Activated naive CD4-positive, alpha-beta T cell treated with anti-CD3 and anti-CD28 coated beads, Interleukin-2, amount 50 U/mL, for 24 hours (primary cell): Measurements from ENCODE around the gene DLST.

ENCODE experiments used
- H3K27ac Mint-ChIP-seq: one replicate; pipeline ENCODE4 v1.8.0; 2021; ENCODE audit warnings: mild to moderate bottlenecking, mixed read lengths
- H3K27me3 Mint-ChIP-seq: one replicate; pipeline ENCODE4 v1.8.0; 2021; ENCODE audit warnings: mixed read lengths
- H3K36me3 Mint-ChIP-seq: one replicate; pipeline ENCODE4 v1.8.0; 2021; ENCODE audit warnings: mixed read lengths
- H3K4me1 Mint-ChIP-seq: one replicate; pipeline ENCODE4 v1.8.0; 2021; ENCODE audit warnings: mixed read lengths
- H3K4me3 Mint-ChIP-seq: one replicate; pipeline ENCODE4 v1.8.0; 2021; ENCODE audit warnings: mild to moderate bottlenecking, mixed read lengths
- H3K9me3 Mint-ChIP-seq: one replicate; pipeline ENCODE4 v1.8.0; 2021; ENCODE audit warnings: mixed read lengths

The DLST gene

DNA sequence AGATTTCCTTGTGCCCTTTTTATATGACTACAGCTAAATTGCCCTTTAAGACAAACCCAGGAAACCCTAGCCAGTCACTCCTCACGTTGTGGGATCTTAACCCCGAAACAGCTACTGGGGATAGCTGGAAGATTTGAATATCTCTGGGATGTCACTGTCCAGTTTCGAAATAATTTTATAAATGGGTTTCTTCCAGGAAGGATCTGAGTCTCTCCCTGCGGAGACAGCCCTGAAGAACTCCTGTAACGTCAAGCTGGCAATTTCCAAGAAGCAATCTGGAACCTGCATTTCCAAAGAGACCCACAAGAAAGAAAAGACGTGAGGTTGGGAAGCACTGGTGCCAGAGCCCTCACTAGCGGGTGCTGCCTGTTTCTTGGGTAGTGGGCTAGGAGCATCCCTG is 26.7 kb upstream of the DLST start:
- peaks cover 31% of the 10 kb centered on the region for H3K4me1 Mint-ChIP-seq
- no peak overlapping the region for H3K4me3 Mint-ChIP-seq
- no peaks in the 10 kb centered on the region for H3K36me3 Mint-ChIP-seq
- H3K27ac Mint-ChIP-seq: no peak overlapping the region
- no peaks in the 10 kb centered on the region for H3K27me3 Mint-ChIP-seq
- H3K9me3 Mint-ChIP-seq: no peaks in the 10 kb centered on the region

DNA sequence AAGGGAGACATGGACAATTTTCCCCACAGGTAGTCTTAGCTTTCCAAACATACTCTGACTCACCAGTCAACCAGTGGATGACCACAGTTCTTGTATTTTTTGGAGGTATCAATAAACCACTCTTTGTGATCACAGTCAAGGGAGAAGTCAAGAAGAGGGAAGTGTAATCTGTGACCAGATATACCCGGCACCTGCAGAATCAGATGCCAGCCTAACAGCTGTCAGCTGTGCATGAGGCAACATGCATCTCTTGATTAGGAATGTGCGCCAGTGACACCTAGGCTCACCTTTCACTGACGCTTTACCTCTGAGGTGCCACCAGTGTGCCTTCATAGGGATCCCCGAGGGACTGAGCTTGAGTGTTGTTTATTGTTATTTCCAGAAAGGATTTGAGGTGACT is 25.8 kb upstream of the DLST start:
- H3K27ac Mint-ChIP-seq: peak overlapping the region; percentile 88
- peaks cover 37% of the 10 kb centered on the region for H3K4me1 Mint-ChIP-seq
- no peaks in the 10 kb centered on the region for H3K27me3 Mint-ChIP-seq
- H3K36me3 Mint-ChIP-seq: no peaks in the 10 kb centered on the region
- H3K4me3 Mint-ChIP-seq: no peak overlapping the region
- no peaks in the 10 kb centered on the region for H3K9me3 Mint-ChIP-seq

DNA sequence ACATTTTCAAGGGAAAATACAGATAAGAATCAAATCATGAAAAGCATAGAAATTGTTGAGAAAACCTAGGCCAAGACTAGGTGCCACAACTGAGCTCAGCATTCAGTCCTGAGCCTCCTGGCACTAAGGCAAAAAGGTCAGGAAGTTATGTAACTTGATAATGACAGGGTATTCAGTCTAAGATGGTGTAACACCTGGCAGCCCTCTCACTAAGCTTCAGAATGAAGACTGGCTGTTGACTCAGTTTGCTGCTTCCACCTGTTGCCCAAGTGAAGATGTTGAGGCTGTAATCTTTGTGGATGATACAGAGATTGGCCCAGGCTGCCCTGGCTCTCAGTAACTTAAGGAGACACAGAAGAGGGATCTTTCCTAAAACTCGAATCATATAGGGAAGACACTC is 25.4 kb upstream of the DLST start:
- H3K9me3 Mint-ChIP-seq: no peaks in the 10 kb centered on the region
- no peak overlapping the region for H3K4me3 Mint-ChIP-seq
- no peaks in the 10 kb centered on the region for H3K27me3 Mint-ChIP-seq
- no peaks in the 10 kb centered on the region for H3K36me3 Mint-ChIP-seq
- peaks cover 39% of the 10 kb centered on the region for H3K4me1 Mint-ChIP-seq
- no peak overlapping the region for H3K27ac Mint-ChIP-seq

DNA sequence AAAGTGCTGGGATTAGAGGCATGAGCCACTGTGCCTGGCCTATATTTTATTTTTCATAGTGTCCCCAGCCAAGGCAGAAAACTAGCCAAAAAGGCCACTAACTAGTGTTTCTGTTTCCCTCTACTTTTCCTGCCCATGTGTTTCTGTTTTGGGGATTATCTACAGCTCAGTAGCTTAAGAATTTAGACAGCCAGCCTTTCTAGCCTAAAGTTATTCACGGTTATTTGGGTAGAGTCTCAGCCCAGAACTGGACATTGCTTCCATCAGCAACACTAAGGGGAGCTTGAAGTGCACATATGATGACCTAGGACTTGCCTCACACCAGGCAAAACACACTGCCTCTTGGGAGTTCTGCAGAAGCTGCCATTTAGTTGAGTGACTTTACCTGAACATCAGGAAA is 23.7 kb upstream of the DLST start:
- H3K4me1 Mint-ChIP-seq: peaks cover 30% of the 10 kb centered on the region
- no peaks in the 10 kb centered on the region for H3K27me3 Mint-ChIP-seq
- H3K36me3 Mint-ChIP-seq: no peaks in the 10 kb centered on the region
- H3K4me3 Mint-ChIP-seq: no peak overlapping the region
- H3K9me3 Mint-ChIP-seq: no peaks in the 10 kb centered on the region
- no peak overlapping the region for H3K27ac Mint-ChIP-seq

DNA sequence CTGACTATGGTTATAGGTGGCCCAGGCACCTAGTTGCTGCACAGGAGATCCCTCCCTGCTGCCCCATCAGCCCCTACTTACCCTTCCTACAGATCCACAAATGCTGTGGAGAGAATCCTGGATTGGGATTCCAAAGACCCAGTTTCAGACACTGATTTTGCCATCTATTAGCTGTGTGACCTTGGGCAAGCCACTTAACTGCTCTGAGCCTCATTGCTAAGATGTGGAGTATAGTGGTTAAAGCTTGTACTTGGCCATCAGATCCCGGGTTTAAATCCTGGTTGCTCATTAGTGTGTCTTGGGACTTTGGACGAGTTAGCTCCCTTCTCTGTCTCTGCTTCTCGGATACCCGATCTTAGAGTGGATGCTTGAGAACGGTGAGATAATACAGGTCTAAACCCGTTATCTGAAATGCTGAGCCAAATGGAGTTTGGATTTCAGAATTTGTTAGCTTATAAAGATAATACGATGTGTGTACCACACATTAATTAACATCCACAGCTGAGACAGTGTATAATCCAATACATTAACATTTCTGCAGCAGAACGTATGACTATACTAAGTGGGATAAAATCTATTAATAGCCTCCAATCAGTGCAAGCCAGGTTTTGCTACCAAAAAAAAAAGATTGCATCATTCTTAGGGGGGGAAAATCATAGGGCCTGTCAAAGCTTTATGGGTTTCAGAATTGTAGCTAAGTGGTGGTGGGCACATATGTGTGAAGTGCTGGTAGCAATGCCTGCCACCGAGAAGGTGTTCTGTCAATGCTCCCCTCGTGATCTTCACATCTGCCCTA is 21.8 kb upstream of the DLST start:
- no peak overlapping the region for H3K4me3 Mint-ChIP-seq
- H3K9me3 Mint-ChIP-seq: no peaks in the 10 kb centered on the region
- no peaks in the 10 kb centered on the region for H3K36me3 Mint-ChIP-seq
- H3K27me3 Mint-ChIP-seq: no peaks in the 10 kb centered on the region
- no peak overlapping the region for H3K27ac Mint-ChIP-seq
- H3K4me1 Mint-ChIP-seq: peaks cover 15% of the 10 kb centered on the region

DNA sequence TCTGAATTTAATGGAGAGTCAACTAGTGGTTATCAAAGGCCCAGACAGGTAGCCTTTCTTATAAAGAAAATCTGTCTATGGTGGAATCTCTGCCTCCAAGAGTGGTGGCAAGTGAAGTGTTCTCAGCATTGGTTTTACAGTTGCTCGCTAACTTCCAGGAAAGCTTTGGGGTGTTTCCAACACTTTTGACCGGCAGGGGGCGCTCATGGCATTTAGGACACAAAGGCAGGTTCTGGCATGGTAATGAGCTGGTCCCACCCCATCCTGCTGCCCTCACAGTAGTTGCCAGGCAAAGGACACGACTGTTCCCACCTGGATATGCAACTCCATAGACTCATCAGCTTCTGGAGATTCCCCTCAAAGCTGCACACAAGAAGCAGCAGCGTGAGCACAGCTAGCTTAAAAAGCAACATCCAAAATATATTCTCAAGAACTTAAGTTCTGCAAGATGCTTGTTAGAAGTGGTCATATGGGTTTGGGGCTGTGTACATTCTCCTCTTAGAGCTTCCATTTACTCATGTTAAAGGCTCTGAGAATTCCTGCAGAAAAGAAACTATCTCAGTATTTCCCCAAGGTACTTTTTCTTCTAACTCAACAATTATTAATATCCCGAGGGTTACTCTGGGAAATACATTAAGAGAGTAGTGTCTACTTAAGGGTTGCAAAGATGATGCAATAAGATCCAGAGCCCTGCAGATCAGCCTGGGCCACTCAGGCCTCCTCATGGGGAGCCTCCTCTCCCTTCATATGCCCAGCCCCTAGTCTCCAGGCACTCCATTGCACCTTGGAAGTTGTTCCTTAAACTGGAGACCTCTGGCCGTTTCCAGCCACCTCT is 20.6 kb upstream of the DLST start:
- Mint-ChIP-seq H3K4me1 (peaks cover 9% of the 10 kb centered on the region), H3K36me3 (no peaks in the 10 kb centered on the region), H3K27ac (no peak overlapping the region), H3K4me3 (no peak overlapping the region), H3K27me3 (no peaks in the 10 kb centered on the region), H3K9me3 (no peaks in the 10 kb centered on the region)

DNA sequence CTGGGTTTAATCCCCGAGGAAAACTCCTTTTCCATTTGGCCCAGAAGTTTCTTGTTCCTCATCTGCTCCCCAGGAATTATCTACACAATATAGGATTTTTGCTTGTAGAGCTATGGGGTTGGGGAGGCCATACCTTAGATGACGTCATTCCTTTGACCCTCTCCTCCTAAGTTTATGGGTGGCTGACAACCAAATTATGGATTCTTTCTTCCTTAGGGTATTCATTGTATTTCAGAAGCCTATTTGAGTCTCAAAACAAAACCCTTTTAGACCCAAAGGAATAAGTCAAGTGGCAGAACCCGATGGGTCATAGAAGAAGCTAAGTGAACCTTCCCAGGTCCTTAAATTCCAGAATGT is 20.0 kb upstream of the DLST start:
- H3K4me1 Mint-ChIP-seq: peaks cover 15% of the 10 kb centered on the region
- H3K36me3 Mint-ChIP-seq: no peaks in the 10 kb centered on the region
- no peaks in the 10 kb centered on the region for H3K9me3 Mint-ChIP-seq
- no peaks in the 10 kb centered on the region for H3K27me3 Mint-ChIP-seq
- no peak overlapping the region for H3K4me3 Mint-ChIP-seq
- H3K27ac Mint-ChIP-seq: no peak overlapping the region

DNA sequence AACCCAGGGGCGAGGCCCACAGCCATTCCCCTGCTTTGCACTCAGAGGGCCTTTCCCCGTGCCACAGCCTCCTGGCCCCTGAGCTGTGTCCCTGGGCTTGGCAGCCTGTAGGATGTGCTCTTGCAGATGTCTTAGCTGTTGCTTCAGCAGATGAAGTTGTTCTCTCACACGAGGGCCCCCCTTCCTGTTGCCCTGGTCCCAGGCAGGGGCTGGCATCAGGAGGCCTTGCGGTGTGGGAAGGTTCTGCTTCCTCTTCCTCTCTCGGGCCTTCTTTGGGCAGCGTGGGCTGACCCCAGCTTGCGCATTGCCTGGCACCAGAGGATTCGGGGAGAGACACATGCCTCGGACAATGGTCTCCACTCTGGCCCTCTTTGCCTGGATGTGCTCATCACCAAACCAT is 18.4 kb upstream of the DLST start:
- Mint-ChIP-seq H3K27me3 (no peaks in the 10 kb centered on the region), H3K4me3 (no peak overlapping the region), H3K36me3 (no peaks in the 10 kb centered on the region), H3K9me3 (no peaks in the 10 kb centered on the region), H3K27ac (no peak overlapping the region), H3K4me1 (peaks cover 30% of the 10 kb centered on the region)

DNA sequence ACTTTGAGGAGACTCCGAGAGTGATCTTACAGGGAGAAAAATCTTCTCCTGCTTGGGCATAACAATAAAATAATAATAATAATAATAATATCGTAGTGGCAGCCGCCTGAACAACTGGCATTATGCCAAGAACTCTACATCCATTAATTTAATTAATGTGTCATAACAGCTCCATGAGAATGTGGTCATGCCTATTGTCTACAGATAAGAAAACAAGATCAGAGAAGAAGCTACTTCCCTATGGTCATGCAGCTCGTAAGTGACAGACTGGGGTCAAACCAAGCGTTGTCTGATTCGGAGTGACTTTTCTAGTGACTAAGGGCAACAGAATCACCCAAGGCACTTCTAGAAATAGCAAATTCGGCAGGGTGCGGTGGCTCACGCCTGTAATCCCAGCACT is 17.5 kb upstream of the DLST start:
- Mint-ChIP-seq H3K36me3 (no peaks in the 10 kb centered on the region), H3K27me3 (no peaks in the 10 kb centered on the region), H3K4me3 (no peak overlapping the region), H3K9me3 (no peaks in the 10 kb centered on the region), H3K27ac (no peak overlapping the region), H3K4me1 (peaks cover 35% of the 10 kb centered on the region)

DNA sequence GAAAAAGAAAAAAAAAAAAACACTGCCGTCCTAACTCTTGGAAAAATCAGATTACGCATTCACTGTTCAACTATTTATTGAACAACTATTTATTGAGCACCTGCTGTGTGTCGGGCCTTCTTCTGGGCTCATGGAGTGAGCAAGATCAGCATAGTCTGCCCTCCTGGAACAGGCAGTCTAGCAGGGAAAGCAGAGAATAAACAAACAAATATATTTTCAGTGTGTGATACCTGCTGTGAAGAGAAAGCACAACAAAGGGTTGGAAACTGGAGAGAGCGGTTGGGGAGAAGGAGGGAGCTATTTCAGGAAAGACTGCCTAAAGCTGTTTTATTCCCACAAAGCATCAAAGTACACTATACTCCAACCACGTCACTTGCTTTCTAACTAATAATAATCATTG is 16.6 kb upstream of the DLST start:
- no peaks in the 10 kb centered on the region for H3K36me3 Mint-ChIP-seq
- no peaks in the 10 kb centered on the region for H3K9me3 Mint-ChIP-seq
- no peak overlapping the region for H3K4me3 Mint-ChIP-seq
- peaks cover 35% of the 10 kb centered on the region for H3K4me1 Mint-ChIP-seq
- H3K27ac Mint-ChIP-seq: peak overlapping the region; percentile 84
- H3K27me3 Mint-ChIP-seq: no peaks in the 10 kb centered on the region

DNA sequence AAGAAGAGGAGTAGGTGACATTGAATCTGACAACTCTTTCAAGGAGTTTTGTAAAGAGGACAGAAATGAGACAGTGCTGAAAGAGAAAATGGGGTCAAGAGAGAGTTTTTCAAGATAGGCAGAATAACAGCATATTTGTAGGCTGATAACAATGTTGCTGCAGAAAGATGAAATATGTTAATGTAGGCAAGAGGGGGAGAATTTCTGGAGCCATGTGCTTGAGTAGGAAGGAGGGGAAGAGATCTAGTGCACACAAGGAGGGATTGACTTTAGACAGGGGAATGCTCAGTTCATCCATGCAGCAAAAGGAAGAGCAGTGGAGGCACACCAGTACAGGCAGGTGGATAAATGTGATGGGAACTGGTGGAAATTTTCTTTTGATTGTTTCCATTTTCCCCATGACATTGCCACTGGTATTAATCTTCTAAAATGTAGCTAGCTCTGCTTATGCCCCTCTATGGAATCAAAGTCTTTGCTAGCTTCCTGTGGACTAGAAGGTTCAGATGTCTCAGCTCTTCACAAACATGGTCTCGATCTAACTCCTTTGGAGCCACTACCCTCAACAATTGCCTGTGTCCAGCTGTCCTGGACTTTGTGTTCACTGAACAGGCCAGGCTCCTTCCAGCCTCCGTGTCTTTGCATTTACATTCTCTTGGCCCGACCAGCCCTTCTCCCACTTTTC is 14.9 kb upstream of the DLST start:
- H3K4me3 Mint-ChIP-seq: peak overlapping the region; percentile 50
- H3K36me3 Mint-ChIP-seq: no peaks in the 10 kb centered on the region
- H3K27ac Mint-ChIP-seq: peak overlapping the region; percentile 76
- no peaks in the 10 kb centered on the region for H3K9me3 Mint-ChIP-seq
- peaks cover 27% of the 10 kb centered on the region for H3K4me1 Mint-ChIP-seq
- H3K27me3 Mint-ChIP-seq: no peaks in the 10 kb centered on the region

DNA sequence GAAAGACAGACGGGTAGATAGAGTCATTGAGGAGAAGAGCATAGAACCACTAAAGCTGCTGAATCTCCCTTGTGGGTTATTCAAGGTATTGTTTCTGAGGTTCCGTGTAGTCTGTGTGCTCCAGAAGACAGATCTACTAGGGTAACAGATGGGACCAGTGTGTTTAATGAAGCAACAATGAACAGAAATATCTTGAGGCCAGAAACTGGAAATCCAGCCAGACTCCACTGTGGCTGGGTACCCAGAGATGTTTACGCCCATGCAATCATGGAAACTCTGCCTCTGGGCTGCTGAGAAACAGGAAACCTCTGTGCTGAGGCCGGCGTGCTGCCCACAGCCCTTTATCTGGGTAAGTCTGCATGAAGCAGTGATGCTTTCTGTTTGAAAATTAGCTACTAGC is 14.0 kb upstream of the DLST start:
- H3K4me1 Mint-ChIP-seq: peaks cover 27% of the 10 kb centered on the region
- peak overlapping the region; percentile 76 for H3K27ac Mint-ChIP-seq
- no peaks in the 10 kb centered on the region for H3K36me3 Mint-ChIP-seq
- peak overlapping the region; percentile 50 for H3K4me3 Mint-ChIP-seq
- no peaks in the 10 kb centered on the region for H3K9me3 Mint-ChIP-seq
- H3K27me3 Mint-ChIP-seq: no peaks in the 10 kb centered on the region

DNA sequence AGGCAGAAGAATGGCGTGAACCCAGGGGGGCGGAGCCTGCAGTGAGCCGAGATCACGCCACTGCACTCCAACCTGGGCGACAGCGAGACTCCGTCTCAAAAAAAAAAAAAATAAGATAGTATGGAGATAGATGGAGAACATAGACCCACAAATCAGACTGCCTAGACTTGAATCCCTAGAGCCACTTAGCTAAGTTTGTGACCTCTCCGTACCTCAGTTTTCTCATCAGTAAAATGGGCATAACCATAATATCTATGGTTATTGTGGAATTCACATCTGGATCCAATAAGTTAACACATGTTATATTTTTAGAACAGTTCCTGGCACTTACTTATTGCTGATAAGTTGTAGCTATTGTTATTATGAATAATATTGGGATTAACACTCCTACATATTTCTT is 13.0 kb upstream of the DLST start:
- Mint-ChIP-seq H3K9me3 (no peaks in the 10 kb centered on the region), H3K27ac (peak overlapping the region; percentile 48), H3K36me3 (no peaks in the 10 kb centered on the region), H3K27me3 (no peaks in the 10 kb centered on the region), H3K4me1 (peaks cover 27% of the 10 kb centered on the region), H3K4me3 (no peak overlapping the region)

DNA sequence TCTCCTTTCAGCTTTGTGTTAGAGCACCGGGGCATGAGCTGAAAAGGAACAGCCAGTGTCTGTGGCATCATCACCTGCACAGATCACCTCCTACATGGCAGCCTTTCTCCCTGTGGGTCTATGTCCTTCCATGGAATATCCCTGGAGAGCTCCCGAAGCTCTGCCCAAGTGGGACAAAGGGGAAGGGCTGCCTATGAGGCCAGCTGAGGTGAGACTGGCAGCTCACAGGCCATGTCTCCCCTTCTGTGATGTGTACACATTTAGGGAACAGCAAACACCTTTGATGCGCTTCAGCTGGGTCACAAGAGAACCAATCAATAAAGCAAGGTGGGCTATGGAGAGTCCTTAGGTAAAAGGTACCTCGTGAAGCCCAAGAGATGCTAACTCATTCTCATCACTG is 9.9 kb upstream of the DLST start:
- no peaks in the 10 kb centered on the region for H3K36me3 Mint-ChIP-seq
- H3K4me1 Mint-ChIP-seq: peaks cover 34% of the 10 kb centered on the region
- H3K27me3 Mint-ChIP-seq: no peaks in the 10 kb centered on the region
- no peaks in the 10 kb centered on the region for H3K9me3 Mint-ChIP-seq
- H3K4me3 Mint-ChIP-seq: no peak overlapping the region
- H3K27ac Mint-ChIP-seq: no peak overlapping the region

DNA sequence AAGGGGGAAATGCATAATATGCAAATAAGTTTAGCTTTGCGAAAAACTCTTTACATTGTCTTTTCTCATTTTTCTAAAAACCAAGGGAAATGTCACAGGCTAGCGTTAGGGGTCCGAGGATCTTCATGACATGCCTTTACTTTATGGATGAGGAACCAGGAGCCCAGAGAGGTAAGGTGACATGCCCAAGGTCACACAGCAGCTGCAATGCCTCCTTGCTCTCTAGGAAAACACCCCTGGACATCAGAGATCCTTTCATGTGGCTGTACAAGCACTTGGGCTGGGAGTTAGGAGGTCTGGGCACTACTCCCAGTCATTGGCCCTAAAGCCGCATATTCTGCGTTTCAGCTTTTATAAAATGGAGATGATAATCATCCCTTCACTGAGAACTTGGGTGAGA is 6.5 kb upstream of the DLST start:
- Mint-ChIP-seq H3K36me3 (no peaks in the 10 kb centered on the region), H3K9me3 (no peaks in the 10 kb centered on the region), H3K4me3 (peak overlapping the region; percentile 56), H3K27me3 (no peaks in the 10 kb centered on the region), H3K27ac (no peak overlapping the region), H3K4me1 (peaks cover 28% of the 10 kb centered on the region)
